HG02798 (cell line): ENCODE measurements around the gene HSPH1.
"Not testable (repeated sequence)": the region's sequence is repeated elsewhere in the genome, so short reads cannot be mapped to it uniquely, and the experiment has no call there.

Experiments used
- ATAC-seq: cut with Tn5 transposase; IDR thresholded peaks from one replicate; pipeline ENCODE4 v1.9.1; 2021; ENCODE audit warnings: mild to moderate bottlenecking; ENCODE audit not compliant: unreplicated experiment, poor library complexity

Gene HSPH1

DNA sequence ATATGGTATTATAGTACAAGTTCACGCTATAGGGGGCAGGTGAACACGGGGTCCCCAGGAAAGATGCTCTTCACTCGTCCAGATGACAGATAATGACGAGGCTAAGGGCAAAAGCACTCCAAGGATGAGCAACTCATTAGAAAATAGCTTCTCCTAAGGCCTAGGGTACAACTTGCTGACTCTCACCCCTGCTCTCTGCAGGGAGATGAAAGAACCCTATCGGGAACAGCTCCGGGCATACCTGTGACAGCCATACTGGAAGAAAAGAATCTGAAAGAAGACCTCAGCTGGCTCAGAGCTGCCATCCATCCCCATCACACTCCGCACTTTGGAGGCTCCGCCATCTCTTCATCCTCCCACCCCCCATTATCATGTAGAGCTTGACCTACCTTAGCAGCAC, 17.5 kb upstream of the HSPH1 start:
- no peak for ATAC-seq

- not testable (repeated sequence) for ATAC-seq
Measured at GRCh38 chr13:31177813-31178495, 16.2 kb upstream of the HSPH1 start.

- ATAC-seq: no peak
Measured at GRCh38 chr13:31175847-31176532, 14.3 kb upstream of the HSPH1 start.

GRCh38 chr13:31174018-31174417, 12.3 kb upstream of the HSPH1 start:
- ATAC-seq: no peak

DNA sequence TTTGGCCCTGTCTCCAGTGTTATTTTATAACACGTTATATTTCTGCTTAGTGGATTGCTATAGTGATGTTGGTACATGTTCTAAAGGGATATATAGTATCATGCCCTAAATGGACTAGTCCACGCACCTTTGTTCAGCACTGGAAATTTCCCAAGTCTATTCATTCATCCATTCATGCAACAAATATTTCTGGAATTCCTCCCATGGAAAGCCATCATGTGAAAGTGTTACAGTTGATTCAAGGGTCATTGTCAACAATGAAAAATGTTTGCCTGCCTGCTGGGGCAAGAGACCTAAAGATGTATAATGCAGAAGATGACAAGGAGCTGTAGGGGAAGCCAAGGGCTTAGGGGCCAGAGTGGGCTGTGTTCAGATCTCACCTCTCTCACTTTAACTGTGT, 10.8 kb upstream of the HSPH1 start:
- ATAC-seq: no peak

GRCh38 chr13:31172001-31172400, 10.3 kb upstream of the HSPH1 start:
- no peak for ATAC-seq

GRCh38 chr13:31168736-31169135, 7.0 kb upstream of the HSPH1 start:
- no peak for ATAC-seq

- ATAC-seq: peak; percentile 57
Measured at GRCh38 chr13:31168166-31168565, 6.5 kb upstream of the HSPH1 start.

- ATAC-seq: peak; percentile 41
Measured at GRCh38 chr13:31167490-31167889, 5.8 kb upstream of the HSPH1 start.

DNA sequence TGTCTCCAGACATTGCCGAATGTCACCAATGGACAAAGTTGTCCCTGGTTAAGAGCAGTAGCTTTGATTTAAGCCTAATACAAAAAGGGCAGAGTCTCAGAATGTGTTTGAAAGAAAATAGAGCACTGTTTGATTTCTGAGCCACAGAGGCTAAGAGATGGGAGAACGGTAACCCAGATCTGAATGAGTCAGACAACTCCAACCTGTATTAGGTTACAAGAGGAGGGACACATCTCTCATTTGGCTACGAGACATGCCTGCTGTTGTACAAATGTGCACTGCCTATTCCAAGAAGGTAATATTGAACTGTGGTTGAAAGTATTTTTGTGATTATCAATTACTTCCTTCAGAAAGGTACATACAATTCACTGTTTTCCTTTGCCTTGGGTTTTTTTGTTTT, 4.9 kb upstream of the HSPH1 start:
- ATAC-seq: no peak

DNA sequence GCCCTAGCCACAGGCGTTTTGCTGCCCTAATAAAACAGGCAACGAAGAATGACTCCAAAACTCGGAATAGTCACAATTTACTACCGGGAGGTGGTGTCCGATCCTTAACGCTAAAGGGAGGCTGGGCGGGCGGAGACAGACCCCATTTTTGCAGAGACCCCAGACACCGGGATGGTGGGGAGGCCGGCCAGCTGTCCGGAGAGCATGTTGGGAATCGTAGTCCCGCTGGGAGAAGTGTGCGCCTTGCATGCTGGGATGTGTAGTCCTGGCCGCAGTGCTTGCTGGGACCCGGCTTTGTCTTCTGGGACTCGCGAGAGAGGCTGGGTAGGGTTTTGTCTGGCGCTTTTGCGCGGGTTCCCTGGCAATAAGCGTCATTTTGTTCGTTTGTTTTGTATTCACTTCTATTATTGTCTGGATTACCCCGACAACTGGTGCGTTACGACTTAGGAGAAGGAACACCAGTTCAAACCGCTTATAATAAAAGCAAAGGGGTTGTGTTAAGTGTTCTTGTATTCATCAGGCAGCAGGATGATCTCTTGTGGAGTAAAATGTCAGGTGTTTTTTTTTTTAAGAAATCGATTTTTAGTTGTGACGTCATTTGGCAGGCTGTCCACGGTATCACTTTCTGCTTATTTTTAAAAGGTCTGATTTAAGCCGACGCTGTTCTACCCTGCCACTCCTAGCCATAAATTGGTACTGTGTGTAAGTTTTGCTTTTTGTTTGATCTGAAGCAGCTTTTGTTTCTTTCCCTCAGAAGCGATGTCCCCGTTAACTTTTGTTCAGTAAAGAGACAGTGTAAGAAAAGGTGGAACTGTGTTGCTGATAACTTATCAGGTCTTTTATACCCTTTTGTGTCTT, 676 bp upstream of the HSPH1 start:
- ATAC-seq: peak; percentile 86

GRCh38 chr13:31160857-31161556, 697 bp downstream of the HSPH1 start:
- peak; percentile 24 for ATAC-seq

GRCh38 chr13:31159306-31159705, 2.4 kb downstream of the HSPH1 start:
- ATAC-seq: no peak

GRCh38 chr13:31154939-31155338, 6.8 kb downstream of the HSPH1 start:
- no peak for ATAC-seq

DNA sequence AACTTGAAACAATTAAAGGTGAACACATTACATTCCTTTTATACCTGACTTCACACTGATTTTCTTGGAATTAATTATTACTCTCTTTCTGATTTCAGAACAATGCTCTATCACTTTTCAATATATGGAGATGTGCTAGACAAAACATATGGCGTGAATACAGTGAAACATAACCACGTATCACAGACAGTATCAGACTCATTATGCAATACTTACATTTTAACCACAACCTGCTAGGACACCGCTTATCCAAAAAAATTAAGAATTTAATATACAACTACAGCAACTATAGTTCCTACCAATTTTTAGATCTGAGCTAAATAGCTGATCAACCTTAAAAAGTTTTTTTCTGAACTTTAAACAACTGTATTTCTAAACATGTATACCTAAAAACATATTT, 9.9 kb downstream of the HSPH1 start:
- ATAC-seq: no peak

GRCh38 chr13:31150315-31150985, 11.3 kb downstream of the HSPH1 start:
- ATAC-seq: no peak

DNA sequence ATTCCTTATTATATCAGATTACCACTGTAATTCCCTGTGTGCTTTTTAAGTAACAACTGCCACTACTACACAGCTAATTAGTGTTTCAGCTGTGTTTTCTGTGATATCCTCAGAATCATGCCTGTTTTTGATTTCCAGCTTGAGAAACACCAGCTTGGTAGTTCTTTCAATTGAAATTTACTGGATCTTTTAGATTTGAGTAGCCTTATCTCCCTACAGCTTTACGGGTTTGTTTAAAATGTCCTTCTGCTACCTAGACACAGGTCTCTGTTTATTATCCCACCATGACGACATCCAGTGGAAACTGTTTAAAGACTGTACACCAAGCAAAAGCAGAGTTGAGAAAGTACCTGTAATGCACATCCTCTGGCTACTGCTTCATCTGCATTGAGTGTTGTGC, 12.1 kb downstream of the HSPH1 start:
- ATAC-seq: no peak

GRCh38 chr13:31145417-31145816, 16.3 kb downstream of the HSPH1 start:
- ATAC-seq: no peak

- no peak for ATAC-seq
Measured at GRCh38 chr13:31138515-31138914, 23.2 kb downstream of the HSPH1 start.

GRCh38 chr13:31136724-31137123, 25.0 kb downstream of the HSPH1 start:
- ATAC-seq: no peak
